Activated naive CD8-positive, alpha-beta T cell (primary cell): ENCODE measurements around the gene MAP3K15.

ENCODE experiments used
- H3K27ac Mint-ChIP-seq: one replicate; pipeline ENCODE4 v1.8.0; 2021; ENCODE audit warnings: mixed read lengths
- H3K27me3 Mint-ChIP-seq: one replicate; pipeline ENCODE4 v1.8.0; 2021; ENCODE audit warnings: mixed read lengths
- H3K36me3 Mint-ChIP-seq: one replicate; pipeline ENCODE4 v1.8.0; 2021; ENCODE audit warnings: mixed read lengths
- H3K4me1 Mint-ChIP-seq: one replicate; pipeline ENCODE4 v1.8.0; 2021; ENCODE audit warnings: low read depth, mixed read lengths
- H3K4me3 Mint-ChIP-seq: one replicate; pipeline ENCODE4 v1.8.0; 2021; ENCODE audit warnings: mild to moderate bottlenecking, mixed read lengths
- H3K9me3 Mint-ChIP-seq: one replicate; pipeline ENCODE4 v1.8.0; 2021; ENCODE audit warnings: low read depth, mixed read lengths

MAP3K15 gene

GRCh38 chrX:19360903-19361302 is 154.4 kb downstream of the MAP3K15 start:
- Mint-ChIP-seq H3K27ac (no peak overlapping the region), H3K4me3 (no peak overlapping the region), H3K9me3 (no peaks in the 10 kb centered on the region), H3K36me3 (no peaks in the 10 kb centered on the region), H3K27me3 (no peaks in the 10 kb centered on the region), H3K4me1 (no peaks in the 10 kb centered on the region)

GRCh38 chrX:19358521-19358920 is 156.8 kb downstream of the MAP3K15 start:
- H3K9me3 Mint-ChIP-seq = no peaks in the 10 kb centered on the region
- no peak overlapping the region for H3K4me3 Mint-ChIP-seq
- no peaks in the 10 kb centered on the region for H3K27me3 Mint-ChIP-seq
- no peaks in the 10 kb centered on the region for H3K36me3 Mint-ChIP-seq
- H3K4me1 Mint-ChIP-seq = no peaks in the 10 kb centered on the region
- H3K27ac Mint-ChIP-seq = no peak overlapping the region

GRCh38 chrX:19354625-19355024 is 160.7 kb downstream of the MAP3K15 start:
- H3K4me3 Mint-ChIP-seq = no peak overlapping the region
- H3K36me3 Mint-ChIP-seq = peaks cover 3% of the 10 kb centered on the region
- no peaks in the 10 kb centered on the region for H3K9me3 Mint-ChIP-seq
- H3K4me1 Mint-ChIP-seq = peaks cover 13% of the 10 kb centered on the region
- H3K27ac Mint-ChIP-seq = no peak overlapping the region
- no peaks in the 10 kb centered on the region for H3K27me3 Mint-ChIP-seq

- Mint-ChIP-seq H3K9me3 (no peaks in the 10 kb centered on the region), H3K27me3 (no peaks in the 10 kb centered on the region), H3K4me1 (peaks cover 25% of the 10 kb centered on the region), H3K4me3 (peak overlapping the region; percentile 38), H3K27ac (peak overlapping the region; percentile 75), H3K36me3 (peaks cover 3% of the 10 kb centered on the region)
These were observed 164.3 kb downstream of the MAP3K15 start for GRCh38 chrX:19350941-19351384.

- no peak overlapping the region for H3K4me3 Mint-ChIP-seq
- no peak overlapping the region for H3K27ac Mint-ChIP-seq
- H3K27me3 Mint-ChIP-seq = no peaks in the 10 kb centered on the region
These were observed 166.0 kb downstream of the MAP3K15 start for GRCh38 chrX:19349264-19349663.

GRCh38 chrX:19347916-19348315 is 167.4 kb downstream of the MAP3K15 start:
- no peaks in the 10 kb centered on the region for H3K9me3 Mint-ChIP-seq
- no peak overlapping the region for H3K4me3 Mint-ChIP-seq
- H3K36me3 Mint-ChIP-seq = peaks cover 3% of the 10 kb centered on the region
- H3K27me3 Mint-ChIP-seq = no peaks in the 10 kb centered on the region
- no peak overlapping the region for H3K27ac Mint-ChIP-seq
- peaks cover 34% of the 10 kb centered on the region for H3K4me1 Mint-ChIP-seq

More at GRCh38 chrX:19349264-19349663, 166.0 kb downstream of the MAP3K15 start:
- peaks cover 3% of the 10 kb centered on the region for H3K36me3 Mint-ChIP-seq
- H3K9me3 Mint-ChIP-seq = no peaks in the 10 kb centered on the region
- H3K4me1 Mint-ChIP-seq = peaks cover 28% of the 10 kb centered on the region

GRCh38 chrX:19344661-19345060 is 170.6 kb downstream of the MAP3K15 start:
- Mint-ChIP-seq H3K9me3 (no peaks in the 10 kb centered on the region), H3K4me3 (peak overlapping the region; percentile 88), H3K36me3 (no peaks in the 10 kb centered on the region), H3K27me3 (no peaks in the 10 kb centered on the region), H3K4me1 (peaks cover 21% of the 10 kb centered on the region), H3K27ac (no peak overlapping the region)

- Mint-ChIP-seq H3K9me3 (no peaks in the 10 kb centered on the region), H3K36me3 (no peaks in the 10 kb centered on the region), H3K4me1 (peaks cover 20% of the 10 kb centered on the region), H3K27ac (peak within 1 kb of the TSS; percentile 87), H3K27me3 (no peaks in the 10 kb centered on the region), H3K4me3 (peak within 1 kb of the TSS; percentile 88)
These were observed 171.5 kb downstream of the MAP3K15 start, which contains the start of gene PDHA1 for GRCh38 chrX:19343535-19344408. TSS of gene PDHA1 (plus strand) at chrX:19343927. CDS start at chrX:19344038, 111 bp downstream.

- H3K9me3 Mint-ChIP-seq = no peaks in the 10 kb centered on the region
- H3K4me1 Mint-ChIP-seq = peaks cover 20% of the 10 kb centered on the region
- H3K36me3 Mint-ChIP-seq = no peaks in the 10 kb centered on the region
These were observed 172.2 kb downstream of the MAP3K15 start for GRCh38 chrX:19343085-19343534.

GRCh38 chrX:19342331-19342906 is 172.9 kb downstream of the MAP3K15 start:
- Mint-ChIP-seq H3K27ac (no peak overlapping the region), H3K4me3 (no peak overlapping the region), H3K36me3 (no peaks in the 10 kb centered on the region), H3K9me3 (no peaks in the 10 kb centered on the region), H3K27me3 (no peaks in the 10 kb centered on the region), H3K4me1 (peaks cover 14% of the 10 kb centered on the region)

More at GRCh38 chrX:19343085-19343534, 172.2 kb downstream of the MAP3K15 start:
- Mint-ChIP-seq H3K4me3 (peak overlapping the region; percentile 88), H3K27me3 (no peaks in the 10 kb centered on the region), H3K27ac (peak overlapping the region; percentile 73)

- no peaks in the 10 kb centered on the region for H3K9me3 Mint-ChIP-seq
- H3K4me3 Mint-ChIP-seq = no peak overlapping the region
- H3K36me3 Mint-ChIP-seq = no peaks in the 10 kb centered on the region
- H3K4me1 Mint-ChIP-seq = no peaks in the 10 kb centered on the region
- H3K27ac Mint-ChIP-seq = no peak overlapping the region
- H3K27me3 Mint-ChIP-seq = no peaks in the 10 kb centered on the region
These were observed 180.2 kb downstream of the MAP3K15 start for GRCh38 chrX:19334945-19335626.

GRCh38 chrX:19332983-19333382 is 182.3 kb downstream of the MAP3K15 start:
- no peaks in the 10 kb centered on the region for H3K27me3 Mint-ChIP-seq
- no peaks in the 10 kb centered on the region for H3K9me3 Mint-ChIP-seq
- no peak overlapping the region for H3K4me3 Mint-ChIP-seq
- no peaks in the 10 kb centered on the region for H3K36me3 Mint-ChIP-seq
- H3K27ac Mint-ChIP-seq = no peak overlapping the region
- no peaks in the 10 kb centered on the region for H3K4me1 Mint-ChIP-seq

- no peak overlapping the region for H3K4me3 Mint-ChIP-seq
- no peaks in the 10 kb centered on the region for H3K27me3 Mint-ChIP-seq
- H3K4me1 Mint-ChIP-seq = no peaks in the 10 kb centered on the region
- no peaks in the 10 kb centered on the region for H3K36me3 Mint-ChIP-seq
- H3K9me3 Mint-ChIP-seq = no peaks in the 10 kb centered on the region
- no peak overlapping the region for H3K27ac Mint-ChIP-seq
These were observed 183.5 kb downstream of the MAP3K15 start for GRCh38 chrX:19331831-19332230.

- no peaks in the 10 kb centered on the region for H3K9me3 Mint-ChIP-seq
- no peak overlapping the region for H3K27ac Mint-ChIP-seq
- no peaks in the 10 kb centered on the region for H3K4me1 Mint-ChIP-seq
- no peaks in the 10 kb centered on the region for H3K36me3 Mint-ChIP-seq
- H3K27me3 Mint-ChIP-seq = peaks cover 1% of the 10 kb centered on the region
- no peak overlapping the region for H3K4me3 Mint-ChIP-seq
These were observed 188.7 kb downstream of the MAP3K15 start for GRCh38 chrX:19326567-19326966.
